Mesenchymal stem cell (in vitro differentiated cells and primary cell): ENCODE data around the gene PHTF1.

ENCODE experiments used
- DNase-seq: peaks from one replicate; pipeline ENCODE4 v3.0.0-alpha.2; 2013
- H2AFZ ChIP-seq: one replicate; pipeline ENCODE4 v1.6.1; 2013; ENCODE audit warnings: low read depth, mild to moderate bottlenecking, control low read depth, inconsistent platforms, low read length, moderate library complexity
- H2AK5ac ChIP-seq: 2 replicates; pipeline ENCODE4 v1.6.1; 2013; ENCODE audit warnings: low read length, moderate library complexity, mild to moderate bottlenecking, inconsistent platforms; ENCODE audit not compliant: severe bottlenecking
- H2BK120ac ChIP-seq: one replicate; pipeline ENCODE4 v1.6.1; 2013; ENCODE audit warnings: low read depth, mild to moderate bottlenecking, inconsistent platforms, low read length, moderate library complexity
- H2BK12ac ChIP-seq, 2 experiments: one replicate each; pipeline ENCODE4 v1.6.1; 2013; ENCODE audit warnings: inconsistent platforms in 2 of 2, low read length in 2 of 2, mild to moderate bottlenecking in 2 of 2, moderate library complexity in 2 of 2, control low read depth in 1 of 2
- H2BK15ac ChIP-seq: one replicate; pipeline ENCODE4 v1.6.1; 2013; ENCODE audit warnings: mild to moderate bottlenecking, low read depth, inconsistent platforms; ENCODE audit not compliant: poor library complexity, severe bottlenecking
- H2BK5ac ChIP-seq: 2 replicates; pipeline ENCODE4 v1.6.1; 2013; ENCODE audit warnings: low read depth, mild to moderate bottlenecking, low read length, control low read depth, inconsistent platforms; ENCODE audit not compliant: poor library complexity, severe bottlenecking
- H3K14ac ChIP-seq, 2 experiments: one replicate each; pipeline ENCODE4 v1.6.1; 2013; ENCODE audit warnings: inconsistent platforms in 2 of 2, low read length in 2 of 2, control low read depth in 1 of 2, mild to moderate bottlenecking in 1 of 2, moderate library complexity in 1 of 2
- H3K18ac ChIP-seq, 2 experiments: one replicate each; pipeline ENCODE4 v1.6.1; 2013; ENCODE audit warnings: inconsistent platforms in 2 of 2, low read length in 2 of 2, control low read depth in 1 of 2, low read depth in 1 of 2, mild to moderate bottlenecking in 1 of 2
- H3K23ac ChIP-seq, 2 experiments: one replicate each; pipeline ENCODE4 v1.6.1; 2013; ENCODE audit warnings: inconsistent platforms in 2 of 2, low read length in 2 of 2, mild to moderate bottlenecking in 2 of 2, moderate library complexity in 2 of 2, control low read depth in 1 of 2
- H3K27ac ChIP-seq: 2 replicates; pipeline ENCODE4 v1.5.1; 2013; ENCODE audit warnings: mild to moderate bottlenecking, moderate library complexity, low read length, control low read depth, inconsistent platforms; ENCODE audit not compliant: poor library complexity, severe bottlenecking
- H3K27me3 ChIP-seq, 2 experiments: 2 replicates each; pipeline versions ENCODE4 v1.6.1 to v1.7.0; 2013; ENCODE audit warnings: low read length in 2 of 2, mild to moderate bottlenecking in 2 of 2, moderate library complexity in 2 of 2, control low read depth in 1 of 2, inconsistent platforms in 1 of 2; ENCODE audit not compliant: control insufficient read depth in 1 of 2, insufficient read depth in 1 of 2
- H3K36me3 ChIP-seq, 2 experiments: 2 replicates each; pipeline versions ENCODE4 v1.6.1 to v1.7.0; 2013; ENCODE audit warnings: low read length in 2 of 2, control low read depth in 1 of 2, inconsistent platforms in 1 of 2, low read depth in 1 of 2, mild to moderate bottlenecking in 1 of 2; ENCODE audit not compliant: insufficient read depth in 2 of 2, control insufficient read depth in 1 of 2
- H3K4ac ChIP-seq, 2 experiments: one replicate each; pipeline ENCODE4 v1.6.1; 2013; ENCODE audit warnings: inconsistent platforms in 2 of 2, low read length in 2 of 2, mild to moderate bottlenecking in 2 of 2, moderate library complexity in 2 of 2, control low read depth in 1 of 2, low read depth in 1 of 2
- H3K4me1 ChIP-seq: 2 replicates; pipeline ENCODE4 v1.6.1; 2013; ENCODE audit warnings: low read depth, low read length, control low read depth; ENCODE audit not compliant: control insufficient read depth, insufficient read depth
- H3K4me2 ChIP-seq: 2 replicates; pipeline ENCODE4 v1.6.1; 2013; ENCODE audit warnings: low read length, mild to moderate bottlenecking, inconsistent platforms; ENCODE audit not compliant: poor library complexity, severe bottlenecking
- H3K4me3 ChIP-seq, 2 experiments: 2 replicates each; pipeline versions ENCODE4 v1.5.1 to v1.7.0; 2013; ENCODE audit warnings: low read length in 2 of 2, mild to moderate bottlenecking in 2 of 2, control low read depth in 1 of 2, low read depth in 1 of 2; ENCODE audit not compliant: insufficient read depth in 1 of 2
- H3K79me1 ChIP-seq: replicated peaks from 2 replicates; pipeline ENCODE4 v1.6.1; 2013; ENCODE audit warnings: mild to moderate bottlenecking, control low read depth, low read length, inconsistent platforms; ENCODE audit not compliant: poor library complexity, severe bottlenecking
- H3K9ac ChIP-seq: 2 replicates; pipeline ENCODE4 v1.7.0; 2013; ENCODE audit warnings: mild to moderate bottlenecking, low read length, moderate library complexity
- H3K9me3 ChIP-seq: 2 replicates; pipeline ENCODE4 v1.7.0; 2013; ENCODE audit warnings: mild to moderate bottlenecking, low read length; ENCODE audit not compliant: control insufficient read depth
- H4K8ac ChIP-seq: one replicate; pipeline ENCODE4 v1.6.1; 2013; ENCODE audit warnings: inconsistent platforms, mild to moderate bottlenecking, low read length, moderate library complexity
- H4K91ac ChIP-seq: one replicate; pipeline ENCODE4 v1.6.1; 2013; ENCODE audit warnings: mild to moderate bottlenecking, low read length, inconsistent platforms
- WGBS: methylation state at CpG from one replicate; pipeline ENCODE4 v1.1.7; 2013; ENCODE audit warnings: mixed read lengths; 5-methylcytosine and 5-hydroxymethylcytosine counted together

Gene PHTF1

GRCh38 chr1:113804421-113805255 is 45.4 kb upstream of the PHTF1 start:
- 79% methylated on average over 4 of the region's 8 CpGs for WGBS
- no peak overlapping the region for H3K23ac ChIP-seq
- H2AK5ac ChIP-seq, result no peak overlapping the region
- H4K91ac ChIP-seq, result no peak overlapping the region
- no peak overlapping the region for H3K4ac ChIP-seq
- H3K27ac ChIP-seq, result no peak overlapping the region
- no peaks in the 10 kb centered on the region for H3K36me3 ChIP-seq
- DNase-seq, result peak; percentile 89
- no peaks in the 10 kb centered on the region for H3K9me3 ChIP-seq
- H3K18ac ChIP-seq, result no peak overlapping the region
- H2BK15ac ChIP-seq, result no peak overlapping the region
- H2BK120ac ChIP-seq, result no peak overlapping the region
- H2BK5ac ChIP-seq, result peak overlapping the region; percentile 57
- H3K79me1 ChIP-seq, result peaks cover 3% of the 10 kb centered on the region
- no peak overlapping the region for H3K4me2 ChIP-seq
- no peak overlapping the region for H4K8ac ChIP-seq
- peaks cover 3% of the 10 kb centered on the region for H3K4me1 ChIP-seq
- no peak overlapping the region for H3K4me3 ChIP-seq
- H2BK12ac ChIP-seq, result no peak overlapping the region
- H2AFZ ChIP-seq, result no peak overlapping the region
- H3K9ac ChIP-seq, result peak overlapping the region; percentile 53
- no peak overlapping the region for H3K14ac ChIP-seq
- no peaks in the 10 kb centered on the region for H3K27me3 ChIP-seq

GRCh38 chr1:113802367-113803007 is 43.2 kb upstream of the PHTF1 start:
- H4K8ac ChIP-seq, result no peak overlapping the region
- H2BK5ac ChIP-seq, result no peak overlapping the region
- H2AK5ac ChIP-seq, result no peak overlapping the region
- H3K4ac ChIP-seq, result no peak overlapping the region
- H2BK15ac ChIP-seq, result no peak overlapping the region
- H3K4me3 ChIP-seq, result no peak overlapping the region
- no peak overlapping the region for H3K18ac ChIP-seq
- no peaks in the 10 kb centered on the region for H3K9me3 ChIP-seq
- DNase-seq, result no peak
- no peaks in the 10 kb centered on the region for H3K27me3 ChIP-seq
- peaks cover 8% of the 10 kb centered on the region for H3K79me1 ChIP-seq
- H3K9ac ChIP-seq, result no peak overlapping the region
- H3K23ac ChIP-seq, result no peak overlapping the region
- H4K91ac ChIP-seq, result no peak overlapping the region
- H3K14ac ChIP-seq, result no peak overlapping the region
- 100% methylated on average over 1 of the region's 3 CpGs for WGBS
- no peak overlapping the region for H2BK120ac ChIP-seq
- peaks cover 0 to 4% of the 10 kb centered on the region in 2 experiments for H3K36me3 ChIP-seq
- no peak overlapping the region for H2BK12ac ChIP-seq
- H3K27ac ChIP-seq, result no peak overlapping the region
- H3K4me2 ChIP-seq, result no peak overlapping the region
- no peak overlapping the region for H2AFZ ChIP-seq
- peaks cover 3% of the 10 kb centered on the region for H3K4me1 ChIP-seq

GRCh38 chr1:113800487-113800886 is 41.2 kb upstream of the PHTF1 start:
- H3K4ac ChIP-seq, result no peak overlapping the region
- peaks cover 0 to 21% of the 10 kb centered on the region in 2 experiments for H3K36me3 ChIP-seq
- no peak overlapping the region for H2AFZ ChIP-seq
- no peak overlapping the region for H3K4me3 ChIP-seq
- H2BK12ac ChIP-seq, result no peak overlapping the region
- H3K23ac ChIP-seq, result no peak overlapping the region
- no peaks in the 10 kb centered on the region for H3K27me3 ChIP-seq
- H2AK5ac ChIP-seq, result no peak overlapping the region
- H2BK15ac ChIP-seq, result no peak overlapping the region
- no peak overlapping the region for H4K91ac ChIP-seq
- no peak overlapping the region for H3K9ac ChIP-seq
- H3K18ac ChIP-seq, result no peak overlapping the region
- H3K79me1 ChIP-seq, result peaks cover 10% of the 10 kb centered on the region
- no peak overlapping the region for H3K27ac ChIP-seq
- no peak overlapping the region for H4K8ac ChIP-seq
- H2BK5ac ChIP-seq, result no peak overlapping the region
- 100% methylated on average over 3 of the region's 3 CpGs for WGBS
- no peaks in the 10 kb centered on the region for H3K9me3 ChIP-seq
- H3K4me2 ChIP-seq, result no peak overlapping the region
- H3K14ac ChIP-seq, result no peak overlapping the region
- peaks cover 3% of the 10 kb centered on the region for H3K4me1 ChIP-seq
- DNase-seq, result no peak
- H2BK120ac ChIP-seq, result no peak overlapping the region

- no peak overlapping the region for H2AFZ ChIP-seq
- H3K4me3 ChIP-seq, result no peak overlapping the region
- H3K4me1 ChIP-seq, result no peaks in the 10 kb centered on the region
- H3K4ac ChIP-seq, result no peak overlapping the region
- H3K27me3 ChIP-seq, result no peaks in the 10 kb centered on the region
- peaks cover 0 to 30% of the 10 kb centered on the region in 2 experiments for H3K36me3 ChIP-seq
- no peak for DNase-seq
- no peak overlapping the region for H3K4me2 ChIP-seq
- no peak overlapping the region for H2BK12ac ChIP-seq
- no peak overlapping the region for H4K91ac ChIP-seq
- H3K14ac ChIP-seq, result no peak overlapping the region
- no peak overlapping the region for H2BK15ac ChIP-seq
- no peak overlapping the region for H3K9ac ChIP-seq
- WGBS, result 96% methylated on average over 3 of the region's 4 CpGs
- no peak overlapping the region for H2BK120ac ChIP-seq
- H3K18ac ChIP-seq, result no peak overlapping the region
- H3K23ac ChIP-seq, result no peak overlapping the region
- H3K27ac ChIP-seq, result no peak overlapping the region
- H3K9me3 ChIP-seq, result no peaks in the 10 kb centered on the region
- no peak overlapping the region for H4K8ac ChIP-seq
- no peak overlapping the region for H2AK5ac ChIP-seq
- H3K79me1 ChIP-seq, result peaks cover 13% of the 10 kb centered on the region
- no peak overlapping the region for H2BK5ac ChIP-seq
Observed at GRCh38 chr1:113797472-113797871, 38.2 kb upstream of the PHTF1 start.
